T-cell (primary cell): ENCODE measurements around the gene SIPA1L2. TPM values are rescaled to one million over a fixed set of nuclear protein-coding genes. Genes with fewer than 3 reads are reported as not detected.

ENCODE experiments used
- ATAC-seq, 4 experiments: fragments of 200-7000 bp in 3 of 4; fragments of 150-1000 bp in 1 of 4; cut with Tn5 transposase; replicated peaks in 1 of 4; 1 replicate in 3 of 4; 2 replicates in 1 of 4; pipeline ENCODE4 v1.10.0; 2021; ENCODE audit warnings: moderate library complexity in 3 of 4, mild to moderate bottlenecking in 2 of 4, moderate number of reproducible peaks in 1 of 4
- CTCF ChIA-PET, 2 donors: fragments of 300-600 bp; sonication (Branson Sonifier 250); formaldehyde crosslinking; loops; one replicate each; lab custom pipeline; 2022; ENCODE audit warnings: antibody characterized with exemption in 2 of 2; lab: Charles Lee
- POLR2A ChIA-PET, 2 donors: fragments of 300-600 bp; sonication (Branson Sonifier 250); formaldehyde crosslinking; loops; one replicate each; lab custom pipeline; 2022; ENCODE audit warnings: antibody characterized with exemption in 2 of 2; lab: Charles Lee
- DNase-seq, 35 experiments: peaks; one replicate each; pipeline versions ENCODE4 v3.0.0 to v3.0.0-alpha.2; 2013 to 2023
- H3K27ac ChIP-seq: one replicate; pipeline ENCODE4 v1.5.1; 2013; ENCODE audit warnings: low read length
- H3K27me3 ChIP-seq, 2 experiments: replicated peaks in 1 of 2; 1 replicate in 1 of 2; 2 replicates in 1 of 2; pipeline versions ENCODE4 v1.6.1 to v1.7.0; 2013; ENCODE audit warnings: low read length in 1 of 2, mixed read lengths in 1 of 2; ENCODE audit not compliant: control insufficient read depth in 2 of 2, insufficient read depth in 2 of 2; ENCODE audit errors: extremely low read depth in 1 of 2
- H3K36me3 ChIP-seq, 2 donors: 1 replicate in 1 of 2; 2 replicates in 1 of 2; pipeline versions ENCODE4 v1.6.1 to v1.7.0; 2013; ENCODE audit warnings: low read length in 1 of 2; ENCODE audit not compliant: control insufficient read depth in 2 of 2, insufficient read depth in 1 of 2; ENCODE audit errors: extremely low read depth in 1 of 2
- H3K4me1 ChIP-seq, 2 experiments: 1 replicate in 1 of 2; 2 replicates in 1 of 2; pipeline versions ENCODE4 v1.6.1 to v1.7.0; 2013; ENCODE audit warnings: low read length in 2 of 2, mixed read lengths in 1 of 2; ENCODE audit not compliant: insufficient read depth in 2 of 2, control insufficient read depth in 1 of 2; ENCODE audit errors: extremely low read depth in 1 of 2
- H3K4me3 ChIP-seq, 2 donors: 1 replicate in 1 of 2; 2 replicates in 1 of 2; pipeline versions ENCODE4 v1.5.1 to v1.7.0; 2013; ENCODE audit warnings: mild to moderate bottlenecking in 2 of 2, low read length in 1 of 2, moderate library complexity in 1 of 2; ENCODE audit not compliant: control insufficient read depth in 1 of 2; ENCODE audit errors: extremely low read depth in 1 of 2
- H3K9me3 ChIP-seq: 2 replicates; pipeline ENCODE4 v1.7.0; 2013
- H3K27ac Mint-ChIP-seq, 2 donors: one replicate each; pipeline ENCODE4 v1.8.0; 2020 to 2021; ENCODE audit warnings: mild to moderate bottlenecking in 2 of 2, mixed read lengths in 2 of 2
- H3K27me3 Mint-ChIP-seq, 2 donors: one replicate each; pipeline ENCODE4 v1.8.0; 2021 to 2022; ENCODE audit warnings: mixed read lengths in 2 of 2
- H3K36me3 Mint-ChIP-seq: one replicate; pipeline ENCODE4 v1.8.0; 2021; ENCODE audit warnings: mixed read lengths
- H3K4me1 Mint-ChIP-seq, 3 donors: one replicate each; pipeline ENCODE4 v1.8.0; 2020 to 2022; ENCODE audit warnings: mixed read lengths in 3 of 3, mild to moderate bottlenecking in 1 of 3
- H3K4me3 Mint-ChIP-seq, 3 donors: one replicate each; pipeline ENCODE4 v1.8.0; 2020 to 2022; ENCODE audit warnings: mild to moderate bottlenecking in 3 of 3, mixed read lengths in 3 of 3, moderate library complexity in 3 of 3
- H3K9me3 Mint-ChIP-seq, 3 donors: one replicate each; pipeline ENCODE4 v1.8.0; 2020 to 2022; ENCODE audit warnings: mixed read lengths in 3 of 3
- WGBS: methylation state at CpG from one replicate; pipeline ENCODE4 v1.1.5; 2013; ENCODE audit warnings: missing lambda C conversion rate; ENCODE audit not compliant: insufficient coverage; 5-methylcytosine and 5-hydroxymethylcytosine counted together
- total RNA-seq, 35 experiments: library from RNA in 6 of 35; stranded (reverse) in 6 of 35; fragments of 120-200 nt in 1 of 35; gene quantifications; one replicate each; pipeline versions ENCODE4 v1.2.1 to v1.2.4 and lab custom pipeline; 2013 to 2026

The SIPA1L2 gene
- total RNA-seq, 5 donors from 2014 or later (not counting 1 experiment from before 2014, with no cell fraction given) = 0.70 to 3.3 (median 1.2) TPM

DNA sequence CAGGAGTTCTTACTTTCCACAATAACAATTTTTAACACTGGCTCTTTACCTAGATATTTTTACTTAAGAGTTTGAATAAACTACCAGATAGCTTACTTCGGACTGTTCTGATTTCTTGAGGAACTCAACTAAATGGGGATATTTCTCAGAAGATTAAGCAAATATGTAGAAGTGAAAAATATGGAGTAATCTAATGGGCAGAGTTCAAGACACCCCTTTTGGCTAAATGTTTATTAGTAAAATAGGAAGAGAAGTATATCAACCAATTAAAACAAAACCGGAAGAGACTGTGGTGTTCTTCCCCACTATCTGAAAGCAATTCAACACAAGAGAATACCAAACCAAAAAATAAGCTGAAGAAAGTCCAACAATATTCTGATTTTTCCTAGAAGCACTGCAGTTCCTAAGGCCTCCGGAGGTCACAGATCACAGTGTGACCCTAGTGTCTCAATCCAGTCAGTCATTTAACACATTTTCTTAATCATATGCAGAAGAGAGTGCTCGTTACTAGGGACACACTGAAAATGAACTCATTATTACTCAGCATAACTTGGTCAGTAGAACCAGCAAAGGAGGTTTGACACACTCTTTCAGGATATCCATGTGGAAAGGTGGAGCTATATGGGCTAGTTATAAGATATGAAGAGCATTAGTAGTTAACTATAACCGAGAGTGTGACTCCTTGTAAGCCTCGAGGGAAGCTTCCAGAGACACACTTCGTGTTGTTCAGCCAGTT, 5.2 kb downstream of the SIPA1L2 start:
- H3K36me3 Mint-ChIP-seq = no peaks in the 10 kb centered on the region
- Histone ChIP-seq H3K4me3 (no peak overlapping the region), H3K4me1 (peaks cover 4 to 10% of the 10 kb centered on the region in 2 experiments), H3K9me3 (no peaks in the 10 kb centered on the region), H3K27ac (no peak overlapping the region), H3K27me3 (peaks cover 0 to 6% of the 10 kb centered on the region in 2 experiments), H3K36me3 (no peaks in the 10 kb centered on the region)
- ChIA-PET CTCF (interaction anchor here (0.8 to 1.0 kb wide), 2 partner anchors 756 to 868 kb away, joined by 4 read pairs; no protein-coding TSS in a partner anchor), POLR2A (interaction anchor here in 1 of 2 donors (0.6 kb wide), 1 partner anchor 608 kb away, joined by 3 read pairs; no protein-coding TSS in a partner anchor)
- WGBS = 79% methylated on average over 5 of the region's 7 CpGs
- H3K4me1 Mint-ChIP-seq = peaks cover 17 to 20% (median 20%) of the 10 kb centered on the region in 3 donors
- H3K9me3 Mint-ChIP-seq = no peaks in the 10 kb centered on the region
- no peak overlapping the region for H3K27ac Mint-ChIP-seq
- ATAC-seq (no peak), DNase-seq (no peak)
- no peak overlapping the region for H3K4me3 Mint-ChIP-seq
- peaks cover 7 to 15% of the 10 kb centered on the region in 2 donors for H3K27me3 Mint-ChIP-seq

DNA sequence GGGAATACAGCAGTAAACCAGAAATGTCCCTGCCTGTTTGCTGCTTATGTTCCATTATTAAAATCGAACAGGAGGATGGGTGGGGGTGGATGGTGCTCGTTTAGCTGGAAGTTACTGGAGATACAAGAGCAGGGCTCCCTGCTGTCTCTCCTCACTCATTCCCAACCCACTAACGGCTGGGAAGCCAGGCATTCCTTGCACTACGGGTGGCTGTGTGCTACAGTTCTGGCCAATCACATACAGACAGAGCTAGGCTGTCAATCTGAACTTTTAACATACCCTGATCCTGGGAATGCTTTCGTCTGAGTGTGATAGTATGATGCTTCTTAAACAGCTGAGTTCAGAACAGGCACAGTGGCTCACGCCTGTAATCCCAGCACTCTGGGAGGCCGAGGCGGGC, 7.0 kb downstream of the SIPA1L2 start:
- ChIA-PET POLR2A (no interaction called here), CTCF (no interaction called here)
- Histone ChIP-seq H3K36me3 (no peaks in the 10 kb centered on the region), H3K4me3 (no peak overlapping the region), H3K4me1 (peaks cover 1 to 4% of the 10 kb centered on the region in 2 experiments), H3K27me3 (no peaks in the 10 kb centered on the region), H3K9me3 (no peaks in the 10 kb centered on the region), H3K27ac (no peak overlapping the region)
- H3K4me1 Mint-ChIP-seq = peaks cover 5 to 8% (median 7%) of the 10 kb centered on the region in 3 donors
- no peak for DNase-seq
- H3K4me3 Mint-ChIP-seq = no peak overlapping the region
- H3K9me3 Mint-ChIP-seq = no peaks in the 10 kb centered on the region
- no peaks in the 10 kb centered on the region for H3K36me3 Mint-ChIP-seq
- H3K27me3 Mint-ChIP-seq = peaks cover 1 to 6% of the 10 kb centered on the region in 2 donors
- ATAC-seq = no peak
- H3K27ac Mint-ChIP-seq = no peak overlapping the region
- no CpG with 5 or more reads among the region's 8 CpGs for WGBS

DNA sequence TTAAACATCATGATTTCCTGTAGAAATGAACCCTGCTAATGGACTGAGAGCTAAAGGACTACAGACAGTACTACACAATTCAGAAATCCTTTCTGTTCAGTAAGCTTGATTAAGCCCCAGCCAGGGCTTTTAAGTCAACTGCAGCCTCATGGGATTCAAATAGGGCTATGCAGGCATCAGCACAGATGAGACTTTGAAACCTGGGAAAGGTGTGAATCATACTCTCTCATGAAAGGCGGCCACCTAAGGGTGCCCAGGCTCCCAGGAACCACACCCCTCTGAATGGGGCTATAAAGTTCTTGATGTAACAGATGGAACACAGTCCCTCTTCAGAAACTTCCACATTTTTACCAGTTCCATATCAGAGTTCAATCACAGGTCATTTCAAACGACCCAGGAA, 7.6 kb downstream of the SIPA1L2 start:
- DNase-seq = no peak
- no peaks in the 10 kb centered on the region for H3K9me3 ChIP-seq

DNA sequence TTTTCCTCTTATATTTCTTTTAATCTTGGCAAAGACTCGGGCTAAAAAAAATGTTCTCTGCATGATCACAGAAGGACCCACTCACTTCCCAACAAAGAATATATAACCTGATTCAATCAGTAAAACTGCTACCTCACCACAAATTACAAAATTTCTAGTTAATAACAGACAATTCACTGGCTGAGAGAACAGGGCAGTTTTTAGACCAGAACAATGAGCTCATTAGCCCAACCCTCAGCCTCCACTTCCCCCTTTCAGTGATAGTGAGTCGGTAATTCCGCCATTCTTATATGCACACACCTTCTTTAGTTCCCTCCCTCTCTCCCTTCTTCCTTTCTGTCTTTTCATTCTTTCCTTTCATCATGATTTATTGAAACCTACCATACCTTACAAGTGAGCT, 8.9 kb downstream of the SIPA1L2 start:
- Mint-ChIP-seq H3K36me3 (no peaks in the 10 kb centered on the region), H3K4me1 (no peaks in the 10 kb centered on the region), H3K4me3 (no peak overlapping the region), H3K27ac (no peak overlapping the region), H3K27me3 (peaks cover 0 to 6% of the 10 kb centered on the region in 2 donors), H3K9me3 (no peaks in the 10 kb centered on the region)
- POLR2A ChIA-PET = interaction anchor here in 1 of 2 donors (0.6 kb wide), 1 partner anchor 37 kb away, joined by 3 read pairs; no protein-coding TSS in a partner anchor
- H3K27me3 ChIP-seq = no peaks in the 10 kb centered on the region
- WGBS = 100% methylated on average over 1 of the region's 3 CpGs
- no peak for DNase-seq
- H3K36me3 ChIP-seq = no peaks in the 10 kb centered on the region
- no peak overlapping the region for H3K27ac ChIP-seq
- ATAC-seq = no peak
- CTCF ChIA-PET = interaction anchor here in 1 of 2 donors (0.5 kb wide), 1 partner anchor 752 kb away, joined by 3 read pairs; no protein-coding TSS in a partner anchor
- H3K4me1 ChIP-seq = no peaks in the 10 kb centered on the region
- no peak overlapping the region for H3K4me3 ChIP-seq
- H3K9me3 ChIP-seq = no peaks in the 10 kb centered on the region

More for the DNA sequence above, 7.6 kb downstream of the SIPA1L2 start:
- no peak for ATAC-seq
- Histone ChIP-seq H3K4me3 (no peak overlapping the region), H3K36me3 (no peaks in the 10 kb centered on the region), H3K27me3 (no peaks in the 10 kb centered on the region), H3K4me1 (no peaks in the 10 kb centered on the region), H3K27ac (no peak overlapping the region)
- POLR2A ChIA-PET = no interaction called here
- H3K9me3 Mint-ChIP-seq = no peaks in the 10 kb centered on the region
- H3K27me3 Mint-ChIP-seq = peaks cover 0 to 6% of the 10 kb centered on the region in 2 donors
- whole genome bisulfite sequencing = no CpG with 5 or more reads among the region's 2 CpGs
- peaks cover under 1 to 1% (median 1%) of the 10 kb centered on the region in 3 donors for H3K4me1 Mint-ChIP-seq
- no peaks in the 10 kb centered on the region for H3K36me3 Mint-ChIP-seq
- CTCF ChIA-PET = no interaction called here
- no peak overlapping the region for H3K27ac Mint-ChIP-seq
- no peak overlapping the region for H3K4me3 Mint-ChIP-seq

DNA sequence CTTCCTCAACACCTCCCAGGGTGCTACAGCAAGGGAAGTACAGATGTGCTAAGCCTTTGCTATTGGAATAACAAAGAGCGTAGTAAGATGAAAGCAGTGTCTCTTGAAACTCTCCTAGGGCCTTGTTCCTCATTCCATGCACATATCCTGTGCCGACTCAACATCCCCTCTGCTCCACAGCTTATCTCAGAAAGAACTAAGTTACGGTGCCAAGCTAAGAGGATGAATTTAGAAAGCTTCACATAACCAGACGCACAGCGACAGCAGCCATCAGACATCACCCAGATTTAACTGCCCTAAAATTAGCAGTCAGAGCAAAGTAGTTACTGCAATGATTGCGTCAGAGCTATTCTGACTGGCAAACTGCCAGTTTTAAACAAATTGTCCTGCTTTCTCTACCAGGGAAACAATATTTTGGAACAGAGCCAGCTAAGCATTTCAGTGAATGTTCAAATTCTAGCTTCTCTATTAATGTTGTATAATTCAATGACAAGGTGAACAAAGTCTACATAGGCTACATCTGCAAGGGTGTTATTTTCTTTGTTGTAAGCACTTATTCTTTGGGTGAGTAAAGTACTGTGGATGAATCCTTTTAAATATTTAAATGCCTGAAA, 9.5 kb downstream of the SIPA1L2 start:
- H3K27ac Mint-ChIP-seq = no peak overlapping the region
- POLR2A ChIA-PET = no interaction called here
- no peaks in the 10 kb centered on the region for H3K27me3 ChIP-seq
- CTCF ChIA-PET = interaction anchor here in 1 of 2 donors (0.5 kb wide), 1 partner anchor 752 kb away, joined by 3 read pairs; no protein-coding TSS in a partner anchor
- H3K4me3 Mint-ChIP-seq = no peak overlapping the region
- ATAC-seq = no peak
- no peaks in the 10 kb centered on the region for H3K9me3 ChIP-seq
- H3K27ac ChIP-seq = no peak overlapping the region
- H3K36me3 ChIP-seq = no peaks in the 10 kb centered on the region
- H3K9me3 Mint-ChIP-seq = no peaks in the 10 kb centered on the region
- H3K27me3 Mint-ChIP-seq = peaks cover 0 to 6% of the 10 kb centered on the region in 2 donors
- H3K4me1 Mint-ChIP-seq = no peaks in the 10 kb centered on the region
- 79% methylated on average over 5 of the region's 6 CpGs for WGBS
- no peaks in the 10 kb centered on the region for H3K36me3 Mint-ChIP-seq
- no peak for DNase-seq
- H3K4me1 ChIP-seq = no peaks in the 10 kb centered on the region
- no peak overlapping the region for H3K4me3 ChIP-seq

DNA sequence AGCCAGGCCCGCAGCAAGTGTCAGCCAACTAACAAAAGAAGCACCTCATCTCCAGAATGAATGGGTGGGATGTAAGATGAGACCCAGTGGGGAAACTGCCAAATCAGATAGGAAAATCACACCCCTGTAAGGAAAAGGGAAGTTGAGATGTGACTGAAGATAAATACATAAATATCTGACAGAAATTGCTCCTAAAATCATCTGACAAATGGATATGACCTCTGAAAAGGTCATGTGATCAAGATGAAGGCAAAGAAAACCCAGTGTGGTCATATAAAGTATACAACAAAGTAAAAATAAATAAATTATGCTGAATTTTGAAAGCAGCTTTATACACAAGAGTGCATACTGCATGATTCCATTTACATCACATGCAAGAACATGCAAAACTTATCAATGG, 12.7 kb downstream of the SIPA1L2 start:
- Histone ChIP-seq H3K27me3 (no peaks in the 10 kb centered on the region), H3K4me1 (peaks cover 0 to 4% of the 10 kb centered on the region in 2 experiments), H3K27ac (no peak overlapping the region), H3K9me3 (no peaks in the 10 kb centered on the region), H3K4me3 (no peak overlapping the region), H3K36me3 (no peaks in the 10 kb centered on the region)
- Mint-ChIP-seq H3K27me3 (no peaks in the 10 kb centered on the region), H3K9me3 (no peaks in the 10 kb centered on the region), H3K4me1 (peaks cover 6 to 15% (median 12%) of the 10 kb centered on the region in 3 donors), H3K27ac (no peak overlapping the region), H3K36me3 (no peaks in the 10 kb centered on the region), H3K4me3 (no peak overlapping the region)
- ATAC-seq (no peak), DNase-seq (no peak)
- ChIA-PET CTCF (interaction anchor here in 1 of 2 donors (1.1 kb wide), 1 partner anchor 10 kb away, joined by 3 read pairs; no protein-coding TSS in a partner anchor), POLR2A (no interaction called here)
- WGBS = no CpG with 5 or more reads among the region's 1 CpG
